ENCODE data around the gene PAPPA.

Gene PAPPA

GRCh38 chr9:116390303-116391228, 237.0 kb downstream of the PAPPA start:
- no peak for DNase-seq

DNA sequence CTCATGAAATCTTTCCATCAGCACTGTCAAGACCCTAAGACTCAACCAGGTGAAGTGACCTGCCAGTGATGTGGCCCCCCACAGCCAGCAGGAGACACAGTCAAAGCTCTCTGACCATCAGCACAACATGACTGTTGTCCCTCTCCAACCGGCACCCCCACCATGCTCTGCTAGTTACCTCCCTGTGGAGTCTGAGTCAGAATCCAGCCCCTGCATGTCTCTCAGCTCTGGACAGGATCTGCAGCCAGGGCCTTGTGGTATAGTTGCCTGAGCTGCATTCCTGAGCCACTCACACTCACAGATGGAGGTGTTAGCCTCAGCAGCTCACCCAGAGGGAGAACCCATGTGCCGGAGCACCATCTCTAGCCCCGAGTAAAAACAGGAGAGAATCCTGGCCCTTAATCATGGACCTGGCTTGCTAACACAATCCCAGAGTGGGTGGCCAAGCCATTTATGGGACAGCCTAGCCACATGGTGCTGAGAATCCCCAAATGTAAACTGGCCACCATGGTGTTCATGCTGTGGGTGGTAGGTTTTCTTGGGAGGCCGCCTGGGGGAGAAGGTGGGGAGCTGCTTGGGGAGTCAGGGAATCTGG, 237.8 kb downstream of the PAPPA start:
- DNase-seq: no peak

DNA sequence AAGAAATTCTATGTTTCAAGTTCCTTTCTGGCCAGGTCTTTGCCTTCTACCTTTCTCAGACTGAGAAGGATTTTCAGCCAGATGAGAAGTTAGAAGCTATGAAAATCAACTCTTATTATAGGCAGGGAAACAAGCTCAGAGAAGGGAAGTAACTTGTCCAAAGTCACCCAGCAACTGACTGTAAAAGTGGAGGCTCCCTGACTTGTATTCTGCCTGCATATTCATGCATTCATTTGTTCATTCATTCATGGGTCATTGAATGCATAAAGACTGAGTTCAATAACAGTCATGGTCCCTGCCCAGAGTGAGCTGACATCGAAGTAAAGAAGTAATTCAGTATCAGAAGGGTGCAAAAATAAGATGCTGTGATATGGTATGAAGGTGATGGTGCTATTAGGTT, 239.6 kb downstream of the PAPPA start:
- DNase-seq: no peak

- no peak for DNase-seq
Observed at GRCh38 chr9:116394070-116394469, 240.5 kb downstream of the PAPPA start.

DNA sequence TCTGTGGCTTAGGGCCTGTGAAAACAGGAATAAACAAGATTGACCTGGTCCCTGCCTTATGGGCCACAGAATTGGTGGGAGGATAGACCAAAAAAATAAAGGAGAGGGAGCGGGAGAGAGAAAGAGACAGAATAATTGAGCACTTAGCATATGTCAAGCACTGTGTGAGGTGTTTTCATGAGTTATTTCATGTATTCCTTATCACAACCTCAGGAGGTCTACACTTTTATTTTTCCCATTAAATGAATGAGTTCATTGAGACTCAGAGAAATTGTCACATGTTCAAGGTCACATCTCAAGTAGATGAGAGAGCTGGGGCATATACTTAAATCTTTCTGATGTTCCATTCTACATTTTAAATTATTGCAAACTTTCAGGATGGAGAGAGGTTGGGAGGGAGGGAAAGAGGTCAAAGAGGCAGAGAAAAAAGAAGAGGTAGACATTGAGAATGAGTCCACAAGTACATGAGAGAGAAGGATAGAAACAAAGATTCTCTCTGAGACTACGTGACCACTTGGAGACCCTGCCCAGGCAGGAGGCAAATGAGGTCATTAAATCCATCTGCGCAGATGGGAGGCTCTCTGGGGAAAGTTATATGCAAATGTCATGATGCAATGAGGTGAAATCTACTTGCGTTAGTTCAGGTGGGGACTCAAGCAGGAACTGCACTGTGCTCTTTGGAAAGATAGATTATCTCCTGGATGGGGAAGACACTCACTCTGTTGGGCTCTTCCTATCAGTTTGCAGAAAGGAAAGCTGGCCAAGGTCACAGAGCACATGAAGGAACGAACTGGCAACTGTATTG, 241.5 kb downstream of the PAPPA start:
- DNase-seq: no peak

GRCh38 chr9:116395699-116396037, 242.1 kb downstream of the PAPPA start:
- no peak for DNase-seq

- DNase-seq: no peak
Observed at GRCh38 chr9:116403171-116403570, 249.6 kb downstream of the PAPPA start.

- no peak for DNase-seq
Observed at GRCh38 chr9:116404228-116404627, 250.6 kb downstream of the PAPPA start.

GRCh38 chr9:116405321-116405720, 251.7 kb downstream of the PAPPA start:
- DNase-seq: no peak

GRCh38 chr9:116406469-116406868, 252.9 kb downstream of the PAPPA start:
- DNase-seq: no peak

DNA sequence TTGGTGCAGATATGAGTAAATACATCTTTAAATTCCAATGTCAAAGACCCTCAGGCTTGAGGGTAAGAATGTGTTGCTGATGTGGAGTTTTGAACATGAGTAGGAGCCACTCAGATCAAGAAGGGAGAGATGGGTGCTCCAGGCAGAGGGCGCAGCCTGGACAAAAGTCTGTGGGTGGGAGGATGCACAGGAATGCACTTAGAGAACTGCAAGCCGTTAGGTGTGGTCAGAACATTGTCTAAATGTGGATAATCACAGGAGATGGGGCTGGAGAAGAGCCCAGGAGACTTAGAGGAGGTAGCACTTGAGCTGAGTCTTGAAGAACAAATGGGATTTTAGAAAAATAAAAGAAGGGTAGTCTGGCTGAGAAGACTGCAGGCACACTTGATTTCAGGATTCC, 255.5 kb downstream of the PAPPA start:
- no peak for DNase-seq

- DNase-seq: no peak
Observed at GRCh38 chr9:116409638-116410037, 256.0 kb downstream of the PAPPA start.

DNA sequence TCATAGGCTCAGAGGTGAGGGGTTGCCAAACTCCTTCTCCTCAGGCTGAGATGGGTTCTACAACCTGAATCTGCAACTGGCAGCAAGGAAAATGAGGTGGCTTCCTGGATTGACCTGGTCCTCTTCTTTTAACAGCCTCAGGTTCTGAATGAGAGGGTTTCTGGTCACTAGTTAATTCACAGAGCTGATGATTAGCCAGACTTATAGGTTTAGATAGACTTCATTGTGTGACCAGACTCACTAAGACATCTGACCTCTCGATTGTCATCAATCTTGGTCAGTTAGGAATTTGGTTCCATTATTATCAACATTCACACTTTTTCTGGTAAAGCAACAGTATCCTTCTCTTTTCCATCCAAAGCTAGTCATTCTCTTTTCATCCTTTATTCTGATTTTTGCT, 257.9 kb downstream of the PAPPA start:
- no peak for DNase-seq

GRCh38 chr9:116414374-116414773, 260.8 kb downstream of the PAPPA start:
- DNase-seq: no peak

- no peak for DNase-seq
Observed at GRCh38 chr9:116416421-116416820, 262.8 kb downstream of the PAPPA start.

DNA sequence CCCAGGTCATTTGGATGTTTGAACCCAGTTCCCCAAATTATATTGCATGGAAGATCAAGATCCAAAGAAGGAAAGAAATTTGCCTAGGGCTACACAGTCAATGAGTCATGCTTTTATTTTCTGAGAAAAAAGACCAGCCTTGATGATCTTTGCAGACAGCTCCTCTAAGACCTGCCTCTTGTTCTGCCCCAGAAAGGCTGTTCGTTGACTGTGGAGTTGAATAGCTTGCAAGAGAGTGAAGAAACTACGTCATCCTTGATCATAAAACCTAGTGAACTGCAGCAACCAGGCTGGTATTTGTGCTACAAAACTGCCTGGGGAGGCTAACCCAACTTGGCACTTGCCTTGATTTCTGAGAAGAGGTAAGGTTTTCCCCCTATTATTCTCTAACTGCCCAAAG, 263.9 kb downstream of the PAPPA start:
- no peak for DNase-seq

DNA sequence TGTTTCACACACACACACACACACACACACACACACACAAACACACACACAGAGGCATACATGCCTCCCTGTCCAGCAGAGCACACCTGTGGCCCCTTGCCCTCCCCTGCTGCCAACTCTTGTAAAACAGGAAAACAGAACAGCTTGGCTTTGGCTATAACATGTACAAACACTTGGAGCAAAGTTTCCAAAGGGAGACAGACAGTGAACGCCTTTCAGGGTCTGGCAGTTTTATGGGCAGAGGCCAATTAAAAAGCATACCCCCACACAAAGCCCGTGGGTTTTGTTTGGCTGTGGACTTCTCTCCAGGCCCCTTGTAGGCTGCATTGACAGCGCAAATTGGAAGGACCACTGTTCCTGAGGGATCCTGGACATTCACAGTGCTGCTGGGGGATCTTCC, 265.6 kb downstream of the PAPPA start:
- DNase-seq: no peak

- DNase-seq: no peak
Observed at GRCh38 chr9:116420993-116421538, 267.5 kb downstream of the PAPPA start.

GRCh38 chr9:116422119-116422979, 268.8 kb downstream of the PAPPA start:
- no peak for DNase-seq

DNA sequence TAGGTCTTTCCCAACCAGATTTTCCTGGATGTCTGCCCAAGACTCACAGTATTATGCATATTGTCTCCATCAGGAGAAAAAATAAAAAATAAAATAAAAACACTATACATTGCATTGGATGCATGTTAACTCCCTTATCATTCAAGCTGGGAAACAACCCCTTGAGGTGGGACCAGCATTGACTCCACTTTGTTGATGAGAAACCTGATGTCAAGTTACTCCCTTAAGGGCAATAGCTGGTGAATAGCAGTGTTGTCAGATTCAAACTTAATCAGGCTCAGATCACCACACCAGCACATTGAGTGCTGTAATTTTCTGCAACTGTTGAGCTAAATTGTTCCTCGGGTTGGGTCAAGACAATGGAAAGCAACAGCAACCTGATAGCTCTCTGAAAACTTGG, 269.6 kb downstream of the PAPPA start:
- no peak for DNase-seq

DNA sequence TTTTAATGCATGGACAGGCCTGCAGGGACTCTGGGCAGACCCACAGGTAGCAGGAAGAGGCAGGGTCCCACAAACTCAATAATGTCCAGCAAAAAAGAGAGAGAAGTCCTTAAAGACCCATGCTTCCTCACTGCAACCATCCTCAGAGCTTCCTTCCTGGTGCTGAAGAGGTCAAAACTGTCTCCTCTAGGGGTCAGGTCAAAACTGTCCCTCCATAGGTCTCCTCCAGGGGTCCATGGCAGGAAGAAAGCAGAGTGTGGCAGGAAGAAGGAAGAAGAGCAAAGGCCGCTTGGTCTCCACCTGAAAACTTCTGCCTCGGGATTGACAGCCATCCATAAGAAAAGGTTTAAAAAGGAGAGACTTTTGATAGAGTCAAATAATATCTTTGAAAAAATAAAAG, 271.7 kb downstream of the PAPPA start:
- no peak for DNase-seq

GRCh38 chr9:116430849-116431248, 277.3 kb downstream of the PAPPA start:
- DNase-seq: no peak

DNA sequence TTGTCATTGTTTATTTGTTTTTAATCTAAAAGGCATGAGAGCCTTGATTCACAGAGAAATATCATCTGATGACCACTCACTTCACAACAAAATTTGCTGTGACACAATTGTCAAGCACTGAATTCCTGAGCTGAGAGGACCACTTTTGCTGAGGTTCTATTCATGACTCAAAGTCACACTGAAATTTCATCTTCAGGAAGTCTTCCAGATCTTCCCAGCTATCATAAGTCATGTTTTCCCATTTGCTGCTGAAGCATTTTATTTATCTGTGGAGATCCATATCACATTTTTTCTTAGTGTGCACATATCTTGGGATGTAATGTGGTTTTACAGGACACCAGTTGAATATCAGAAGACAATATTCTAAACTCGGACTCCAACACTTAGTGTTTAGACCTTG, 278.5 kb downstream of the PAPPA start:
- no peak for DNase-seq

All from NCI-H1694 (cell line).